Measurements from ENCODE around the gene CAB39. TPM values are rescaled to one million over a fixed set of nuclear protein-coding genes. Genes with fewer than 3 reads are reported as not detected.
A peak's percentile ranks its signal among the peaks of the same experiment; 100 is the strongest.

CAB39 gene
- total RNA-seq, 1 donor from 2014 or later = 96.3 TPM

DNA sequence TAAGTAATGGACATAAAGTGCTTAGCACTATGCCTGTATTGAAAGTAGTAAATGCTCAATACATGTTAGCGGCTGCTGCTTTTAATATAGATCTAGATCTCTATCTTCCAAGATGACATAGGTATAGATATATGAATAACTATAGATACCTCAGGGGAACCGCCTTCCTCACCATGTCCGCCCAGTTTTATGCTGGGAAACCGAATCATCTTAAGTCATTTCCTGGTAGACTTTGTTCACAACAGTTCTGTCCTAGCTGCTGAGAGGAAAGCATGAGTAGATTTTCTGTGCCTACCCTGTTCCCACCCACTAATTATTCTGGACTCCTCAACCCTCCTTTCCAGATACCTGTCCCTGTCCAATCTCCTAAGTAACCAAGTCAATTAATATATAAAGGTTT, 130.5 kb downstream of the CAB39 start:
- no peak overlapping the region for H3K4me3 ChIP-seq (ENCODE audit: low read depth, low read length)
- DNase-seq (ENCODE audit: low read depth) = no peak
- no peak for TF ChIP-seq CTCF (conservative IDR thresholded peaks at IDR 0.05; ENCODE audit: low read depth, low read length)

- no peak overlapping the region for H3K4me3 ChIP-seq (ENCODE audit: low read depth, low read length)
- no peak for DNase-seq (ENCODE audit: low read depth)
- no peak for TF ChIP-seq CTCF (conservative IDR thresholded peaks at IDR 0.05; ENCODE audit: low read depth, low read length)
Observed at GRCh38 chr2:230846360-230846759, 133.7 kb downstream of the CAB39 start.

DNA sequence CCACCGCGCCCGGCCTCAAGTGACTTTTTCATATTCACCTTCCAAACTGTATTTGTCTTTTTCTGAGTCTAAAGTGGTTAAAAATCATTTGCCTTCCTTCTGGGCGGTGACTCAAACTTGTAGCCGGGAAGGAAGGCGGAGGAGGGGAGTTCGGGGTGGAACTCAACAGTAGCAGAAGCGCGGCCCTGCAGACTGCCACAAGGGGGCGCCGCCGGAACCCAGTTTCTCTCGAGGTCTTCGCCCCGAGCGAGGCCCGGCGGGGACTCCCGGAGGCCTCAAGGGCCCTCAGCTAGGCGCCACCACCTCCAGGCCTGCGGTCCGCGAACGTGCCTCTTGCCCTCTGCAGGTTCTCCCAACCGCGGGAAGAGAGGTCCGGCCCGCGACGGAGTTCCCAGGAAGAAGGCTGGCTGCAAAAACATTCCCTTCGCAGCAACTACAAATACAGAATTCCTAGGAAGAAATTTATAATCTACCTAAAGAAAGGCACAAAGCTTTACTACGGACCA, 135.3 kb downstream of the CAB39 start:
- no peak overlapping the region for H3K4me3 ChIP-seq (ENCODE audit: low read depth, low read length)
- peak; percentile 60 for TF ChIP-seq CTCF (conservative IDR thresholded peaks at IDR 0.05; ENCODE audit: low read depth, low read length)
- no peak for DNase-seq (ENCODE audit: low read depth)

GRCh38 chr2:230849633-230850357, 137.2 kb downstream of the CAB39 start:
- TF ChIP-seq CTCF (conservative IDR thresholded peaks at IDR 0.05; ENCODE audit: low read depth, low read length) = peak; percentile 77
- no peak for DNase-seq (ENCODE audit: low read depth)
- H3K4me3 ChIP-seq (ENCODE audit: low read depth, low read length) = no peak overlapping the region

- no peak overlapping the region for H3K4me3 ChIP-seq (ENCODE audit: low read depth, low read length)
- no peak for DNase-seq (ENCODE audit: low read depth)
- no peak for TF ChIP-seq CTCF (conservative IDR thresholded peaks at IDR 0.05; ENCODE audit: low read depth, low read length)
Observed at GRCh38 chr2:230850358-230850658, 137.7 kb downstream of the CAB39 start.

DNA sequence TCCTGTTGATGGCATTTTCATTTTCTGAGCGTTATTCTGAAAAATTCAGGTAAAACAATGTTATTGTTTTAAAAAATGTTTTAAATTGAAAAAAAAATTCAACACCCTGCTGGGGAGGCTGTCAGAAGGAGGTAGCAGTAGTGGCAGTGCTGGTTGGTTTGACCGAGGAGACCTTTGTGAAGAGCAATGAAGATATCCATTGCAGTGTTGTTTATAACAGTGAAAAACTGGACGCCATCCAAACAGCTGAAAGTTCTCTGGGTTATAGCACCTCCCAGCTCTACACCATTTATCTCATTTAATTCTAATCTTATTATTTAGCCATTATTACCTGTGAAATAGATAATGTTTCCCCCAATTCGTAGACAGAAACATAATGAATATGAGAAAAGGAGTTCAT, 139.5 kb downstream of the CAB39 start:
- no peak for TF ChIP-seq CTCF (conservative IDR thresholded peaks at IDR 0.05; ENCODE audit: low read depth, low read length)
- DNase-seq (ENCODE audit: low read depth) = no peak
- H3K4me3 ChIP-seq (ENCODE audit: low read depth, low read length) = no peak overlapping the region
